SK-N-SH (cell line): Measurements from ENCODE around the gene DNAJC16. TPM values are rescaled to one million over a fixed set of nuclear protein-coding genes. Genes with fewer than 3 reads are reported as not detected.

Experiments
- CTCF ChIA-PET: fragments of 300-600, 350-600 bp; formaldehyde crosslinking; extraction: SDS; loops from one replicate; lab custom pipeline; 2021; lab: Yijun Ruan, JAX
- POLR2A ChIA-PET: fragments of 350-600 bp; sonication (Branson Sonifier 250); formaldehyde crosslinking; extraction: SDS; loops from one replicate; lab custom pipeline; 2020; ENCODE audit warnings: antibody characterized with exemption, inconsistent platforms; lab: Yijun Ruan, JAX
- DNase-seq: peaks from one replicate; pipeline ENCODE4 v3.0.0; 2012
- H2AFZ ChIP-seq: fragments of 200-600 bp; sonication (generic); 2 replicates; pipeline ENCODE4 v1.8.1; 2016; ENCODE audit warnings: antibody characterized with exemption, mild to moderate bottlenecking, low read depth
- H3F3A ChIP-seq: fragments of 200-600 bp; sonication (generic); replicated peaks from 2 replicates; pipeline ENCODE3; 2016; ENCODE audit warnings: antibody characterized with exemption, mild to moderate bottlenecking; ENCODE audit not compliant: insufficient read depth
- H3K27ac ChIP-seq, 2 experiments: fragments of 200-500 bp in 1 of 2; fragments of 200-600 bp in 1 of 2; sonication (Bioruptor generic) in 1 of 2; sonication (generic), shearing (Covaris generic) in 1 of 2; 2 replicates each; pipeline versions ENCODE4 v1.5.1 to v1.6.1; 2014 to 2016; ENCODE audit warnings: low read depth in 2 of 2, inconsistent platforms in 1 of 2, low read length in 1 of 2, mild to moderate bottlenecking in 1 of 2, mixed read lengths in 1 of 2
- H3K27me3 ChIP-seq: fragments of 200-600 bp; sonication (generic), shearing (Covaris generic); 2 replicates; pipeline ENCODE4 v1.6.1; 2016; ENCODE audit warnings: mixed run types; ENCODE audit not compliant: insufficient read depth
- H3K36me3 ChIP-seq, 2 experiments: fragments of 200-500 bp in 1 of 2; fragments of 200-600 bp in 1 of 2; sonication (Bioruptor generic) in 1 of 2; sonication (generic) in 1 of 2; replicated peaks in 1 of 2; 2 replicates each; pipeline versions ENCODE3 to v1.5.1; 2014 to 2016; ENCODE audit warnings: low read length in 1 of 2, mild to moderate bottlenecking in 1 of 2; ENCODE audit not compliant: insufficient read depth in 2 of 2, control insufficient read depth in 1 of 2
- H3K4me1 ChIP-seq, 2 experiments: fragments of 200-500 bp in 1 of 2; fragments of 200-600 bp in 1 of 2; sonication (Bioruptor generic) in 1 of 2; sonication (generic), shearing (Covaris generic) in 1 of 2; 2 replicates each; pipeline versions ENCODE4 v1.5.1 to v1.6.1; 2014 to 2016; ENCODE audit warnings: low read depth in 1 of 2, low read length in 1 of 2, mixed run types in 1 of 2; ENCODE audit not compliant: insufficient read depth in 2 of 2, control insufficient read depth in 1 of 2
- H3K4me2 ChIP-seq: fragments of 200-600 bp; sonication (generic), shearing (Covaris generic); 2 replicates; pipeline ENCODE4 v1.6.1; 2017; ENCODE audit warnings: mixed run types
- H3K4me3 ChIP-seq, 2 experiments: fragments of 200-500 bp in 1 of 2; fragments of 200-600 bp in 1 of 2; sonication (Bioruptor generic) in 1 of 2; sonication (generic), shearing (Covaris generic) in 1 of 2; 2 replicates each; pipeline versions ENCODE4 v1.5.1 to v1.8.1; 2014 to 2016; ENCODE audit warnings: low read depth in 2 of 2, inconsistent platforms in 1 of 2, low read length in 1 of 2, mild to moderate bottlenecking in 1 of 2, mixed read lengths in 1 of 2, moderate library complexity in 1 of 2
- H3K79me2 ChIP-seq: fragments of 200-600 bp; sonication (generic); 2 replicates; pipeline ENCODE4 v1.8.1; 2017; ENCODE audit warnings: mild to moderate bottlenecking; ENCODE audit not compliant: insufficient read depth
- H3K9ac ChIP-seq: fragments of 200-600 bp; sonication (generic); 2 replicates; pipeline ENCODE4 v1.6.1; 2017; ENCODE audit warnings: mixed run types
- H3K9me2 ChIP-seq: fragments of 200-600 bp; sonication (generic); 2 replicates; pipeline ENCODE4 v1.6.1; 2017; ENCODE audit warnings: mixed run types
- H3K9me3 ChIP-seq: fragments of 200-600 bp; sonication (generic); 2 replicates; pipeline ENCODE4 v1.6.1; 2017; ENCODE audit warnings: mixed run types, mild to moderate bottlenecking, moderate library complexity
- H4K20me1 ChIP-seq: fragments of 200-600 bp; sonication (generic); 2 replicates; pipeline ENCODE4 v1.6.1; 2017; ENCODE audit warnings: mild to moderate bottlenecking, mixed run types; ENCODE audit not compliant: insufficient read depth
- CTCF ChIP-seq: fragments of 200-600 bp; sonication (generic); IDR thresholded peaks from 2 replicates; pipeline ENCODE4 v1.6.1; 2017; ENCODE audit warnings: antibody characterized with exemption, mild to moderate bottlenecking, moderate library complexity
- EZH2phosphoT487 ChIP-seq: fragments of 200-600 bp; sonication (generic); IDR thresholded peaks from 2 replicates; pipeline ENCODE4 v1.6.1; 2017; ENCODE audit warnings: low read depth, mixed run types, mild to moderate bottlenecking, antibody characterized with exemption, moderate library complexity, borderline replicate concordance
- FOSL2 ChIP-seq: IDR thresholded peaks from 2 replicates; pipeline ENCODE4 v1.4.0; 2012; ENCODE audit warnings: low read depth, mild to moderate bottlenecking, moderate library complexity, borderline replicate concordance
- FOXJ3 ChIP-seq: sonication (generic); formaldehyde crosslinking; IDR thresholded peaks from 2 replicates; pipeline ENCODE4 v1.5.1; 2020; ENCODE audit warnings: mild to moderate bottlenecking, missing genetic modification reagents
- GABPA ChIP-seq: IDR thresholded peaks from 2 replicates; pipeline ENCODE4 v1.4.0; 2012; ENCODE audit warnings: low read depth, mild to moderate bottlenecking
- GATA2 ChIP-seq: sonication (generic); formaldehyde crosslinking; IDR thresholded peaks from 2 replicates; pipeline ENCODE4 v1.5.0; 2020; ENCODE audit warnings: mild to moderate bottlenecking, missing genetic modification reagents
- JUND ChIP-seq: IDR thresholded peaks from 2 replicates; pipeline ENCODE4 v1.4.0; 2012
- MAX ChIP-seq: IDR thresholded peaks from 2 replicates; pipeline ENCODE4 v1.4.0; 2012; ENCODE audit warnings: low read depth
- MEF2A ChIP-seq: IDR thresholded peaks from 2 replicates; pipeline ENCODE4 v1.4.0; 2012; ENCODE audit warnings: low read depth, borderline replicate concordance
- MXI1 ChIP-seq: IDR thresholded peaks from 2 replicates; pipeline ENCODE4 v1.6.1; 2012; ENCODE audit warnings: mild to moderate bottlenecking, low read depth, low read length, improper control_type of control experiment
- NRF1 ChIP-seq: IDR thresholded peaks from 2 replicates; pipeline ENCODE4 v1.6.1; 2012; ENCODE audit warnings: low read depth, mild to moderate bottlenecking, low read length
- PBX3 ChIP-seq: IDR thresholded peaks from 2 replicates; pipeline ENCODE4; 2012
- RAD21 ChIP-seq: IDR thresholded peaks from 2 replicates; pipeline ENCODE4 v1.6.1; 2012; ENCODE audit warnings: mild to moderate bottlenecking, low read length
- RFX5 ChIP-seq: IDR thresholded peaks from 2 replicates; pipeline ENCODE4 v1.6.1; 2012; ENCODE audit warnings: mild to moderate bottlenecking, improper control_type of control experiment, low read length
- SMC3 ChIP-seq: IDR thresholded peaks from 2 replicates; pipeline ENCODE4 v1.6.1; 2012; ENCODE audit warnings: low read depth, low read length, improper control_type of control experiment
- TAF1 ChIP-seq: IDR thresholded peaks from 2 replicates; pipeline ENCODE4 v1.6.1; 2012; ENCODE audit warnings: low read depth, mild to moderate bottlenecking, low read length, moderate library complexity, borderline replicate concordance
- YY1 ChIP-seq: IDR thresholded peaks from 2 replicates; pipeline ENCODE4 v1.4.0; 2012; ENCODE audit warnings: low read depth, mild to moderate bottlenecking
- WGBS: methylation state at CpG from one replicate; pipeline ENCODE4 v1.1.6; 2017; ENCODE audit warnings: low lambda C conversion rate; 5-methylcytosine and 5-hydroxymethylcytosine counted together
- polyA plus RNA-seq, 3 experiments: library from polyadenylated mRNA; depleted of rRNA; stranded (reverse); fragments of >200 nt; gene quantifications; 2 replicates each; pipeline ENCODE4 v1.2.3, GENCODE V29; 2012
- TF ChIP-seq, protein P1 (sequence below): fragments of 150-350 bp; IDR thresholded peaks from 2 replicates; pipeline ENCODE4 v1.6.1; 2016; ENCODE audit warnings: mild to moderate bottlenecking, low read depth, low read length
- TF ChIP-seq, protein P2 (sequence below): fragments of 150-350 bp; IDR thresholded peaks from 2 replicates; pipeline ENCODE4 v1.6.1; 2017; ENCODE audit warnings: antibody characterized with exemption, low read length, low read depth, borderline replicate concordance

DNAJC16 gene
- polyA plus RNA-seq, 1 of the 3 experiments (the other 2 are of a cell fraction): 8.4 TPM

DNA sequence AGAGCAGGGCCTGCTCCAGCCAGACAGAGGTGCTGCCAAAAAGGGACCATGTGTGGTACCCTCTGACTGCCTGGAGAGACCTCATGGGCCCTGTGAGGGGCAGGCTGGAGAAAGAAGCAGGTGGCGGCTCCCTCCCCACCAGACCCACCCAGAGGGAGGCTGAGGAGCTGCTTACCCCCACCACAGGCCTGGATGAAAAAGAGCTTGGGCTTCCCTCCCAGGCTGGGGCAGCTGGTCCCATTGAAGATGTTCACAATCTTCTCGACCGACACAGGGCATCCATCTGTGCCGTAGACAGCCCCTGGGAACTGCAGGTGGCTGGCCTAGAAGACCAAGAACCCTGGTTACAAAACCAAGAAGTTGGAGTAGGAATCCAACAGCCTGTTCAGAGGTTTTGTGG is 22.2 kb upstream of the DNAJC16 start (continued):
- TF ChIP-seq CTCF: no peak

- Histone ChIP-seq H3K9me2 (no peaks in the 10 kb centered on the region), H3K36me3 (peaks cover 0 to 11% of the 10 kb centered on the region in 2 experiments), H3K4me2 (no peak overlapping the region), H3K27me3 (no peaks in the 10 kb centered on the region), H3K4me1 (no peaks in the 10 kb centered on the region; a peak in 1 of 4 replicates), H3K27ac (no peak overlapping the region), H3K9ac (no peak overlapping the region), H3K4me3 (no peak overlapping the region), H3K79me2 (no peaks in the 10 kb centered on the region), H4K20me1 (no peaks in the 10 kb centered on the region), H3K9me3 (no peaks in the 10 kb centered on the region), H2AFZ (no peak overlapping the region), H3F3A (no peaks in the 10 kb centered on the region)
- DNase-seq: no peak
- WGBS: 95% methylated on average over 17 of the region's 17 CpGs
- TF ChIP-seq GABPA: no peak
- TF ChIP-seq YY1: no peak
- TF ChIP-seq, protein P1, sequence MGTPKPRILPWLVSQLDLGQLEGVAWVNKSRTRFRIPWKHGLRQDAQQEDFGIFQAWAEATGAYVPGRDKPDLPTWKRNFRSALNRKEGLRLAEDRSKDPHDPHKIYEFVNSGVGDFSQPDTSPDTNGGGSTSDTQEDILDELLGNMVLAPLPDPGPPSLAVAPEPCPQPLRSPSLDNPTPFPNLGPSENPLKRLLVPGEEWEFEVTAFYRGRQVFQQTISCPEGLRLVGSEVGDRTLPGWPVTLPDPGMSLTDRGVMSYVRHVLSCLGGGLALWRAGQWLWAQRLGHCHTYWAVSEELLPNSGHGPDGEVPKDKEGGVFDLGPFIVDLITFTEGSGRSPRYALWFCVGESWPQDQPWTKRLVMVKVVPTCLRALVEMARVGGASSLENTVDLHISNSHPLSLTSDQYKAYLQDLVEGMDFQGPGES: no peak
- TF ChIP-seq NRF1: no peak
- no peak for TF ChIP-seq MEF2A
- TF ChIP-seq PBX3: no peak
- no peak for TF ChIP-seq EZH2phosphoT487
- TF ChIP-seq SMC3: no peak
- TF ChIP-seq RFX5: no peak
- ChIA-PET POLR2A (no interaction called here), CTCF (no interaction called here)
These were observed 19.8 kb upstream of the DNAJC16 start for GRCh38 chr1:15506831-15507230.

DNA sequence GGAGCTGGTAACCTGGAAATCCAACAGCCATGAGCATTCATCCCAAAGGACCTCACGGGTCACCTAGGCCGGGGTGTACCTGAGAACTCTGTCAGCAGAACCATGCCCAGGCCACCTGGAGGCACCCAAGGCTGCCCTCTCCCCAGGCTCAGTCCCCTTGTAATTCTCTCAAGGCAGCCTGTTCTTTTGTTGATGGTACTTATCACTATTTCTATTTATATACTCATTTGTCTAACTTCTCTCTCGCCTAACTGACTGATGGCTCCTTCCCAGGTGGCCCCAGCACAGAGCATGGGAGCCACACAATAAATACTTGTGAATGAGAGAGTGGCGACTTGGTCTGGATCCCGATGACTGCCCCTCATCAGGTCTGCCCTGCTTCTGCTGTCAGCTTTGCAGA is 19.4 kb upstream of the DNAJC16 start:
- DNase-seq: no peak
- H3K27ac ChIP-seq: no peak overlapping the region
- H3F3A ChIP-seq: no peaks in the 10 kb centered on the region
- no peak overlapping the region for H3K4me3 ChIP-seq
- no peaks in the 10 kb centered on the region for H3K27me3 ChIP-seq
- no peak overlapping the region for H3K9ac ChIP-seq
- WGBS: 89% methylated on average over 5 of the region's 5 CpGs
- no peaks in the 10 kb centered on the region for H3K4me1 ChIP-seq
- no peak overlapping the region for H2AFZ ChIP-seq
- H3K9me2 ChIP-seq: no peaks in the 10 kb centered on the region
- H3K9me3 ChIP-seq: no peaks in the 10 kb centered on the region
- peaks cover 0 to 14% of the 10 kb centered on the region in 2 experiments for H3K36me3 ChIP-seq
- CTCF ChIA-PET: no interaction called here
- H4K20me1 ChIP-seq: no peaks in the 10 kb centered on the region
- H3K4me2 ChIP-seq: no peak overlapping the region
- POLR2A ChIA-PET: no interaction called here
- H3K79me2 ChIP-seq: no peaks in the 10 kb centered on the region
- TF ChIP-seq GATA2 (CRISPR knock-in tag) (no peak), MAX (no peak), JUND (no peak), MXI1 (no peak), TAF1 (no peak), FOSL2 (no peak), RAD21 (no peak), FOXJ3 (CRISPR knock-in tag) (no peak)
- TF ChIP-seq, protein P2, sequence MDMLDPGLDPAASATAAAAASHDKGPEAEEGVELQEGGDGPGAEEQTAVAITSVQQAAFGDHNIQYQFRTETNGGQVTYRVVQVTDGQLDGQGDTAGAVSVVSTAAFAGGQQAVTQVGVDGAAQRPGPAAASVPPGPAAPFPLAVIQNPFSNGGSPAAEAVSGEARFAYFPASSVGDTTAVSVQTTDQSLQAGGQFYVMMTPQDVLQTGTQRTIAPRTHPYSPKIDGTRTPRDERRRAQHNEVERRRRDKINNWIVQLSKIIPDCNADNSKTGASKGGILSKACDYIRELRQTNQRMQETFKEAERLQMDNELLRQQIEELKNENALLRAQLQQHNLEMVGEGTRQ: no peak
